GM18498 (cell line): ENCODE results near the gene TMA16.
A peak's percentile ranks its signal among the peaks of the same experiment; 100 is the strongest.
"Not testable (repeated sequence)": the region's sequence is repeated elsewhere in the genome, so short reads cannot be mapped to it uniquely, and the experiment has no call there.

ENCODE experiments used
- ATAC-seq: cut with Tn5 transposase; IDR thresholded peaks from one replicate; pipeline ENCODE4 v1.9.1; 2021; ENCODE audit warnings: mild to moderate bottlenecking, moderate library complexity; ENCODE audit not compliant: unreplicated experiment

TMA16 gene

DNA sequence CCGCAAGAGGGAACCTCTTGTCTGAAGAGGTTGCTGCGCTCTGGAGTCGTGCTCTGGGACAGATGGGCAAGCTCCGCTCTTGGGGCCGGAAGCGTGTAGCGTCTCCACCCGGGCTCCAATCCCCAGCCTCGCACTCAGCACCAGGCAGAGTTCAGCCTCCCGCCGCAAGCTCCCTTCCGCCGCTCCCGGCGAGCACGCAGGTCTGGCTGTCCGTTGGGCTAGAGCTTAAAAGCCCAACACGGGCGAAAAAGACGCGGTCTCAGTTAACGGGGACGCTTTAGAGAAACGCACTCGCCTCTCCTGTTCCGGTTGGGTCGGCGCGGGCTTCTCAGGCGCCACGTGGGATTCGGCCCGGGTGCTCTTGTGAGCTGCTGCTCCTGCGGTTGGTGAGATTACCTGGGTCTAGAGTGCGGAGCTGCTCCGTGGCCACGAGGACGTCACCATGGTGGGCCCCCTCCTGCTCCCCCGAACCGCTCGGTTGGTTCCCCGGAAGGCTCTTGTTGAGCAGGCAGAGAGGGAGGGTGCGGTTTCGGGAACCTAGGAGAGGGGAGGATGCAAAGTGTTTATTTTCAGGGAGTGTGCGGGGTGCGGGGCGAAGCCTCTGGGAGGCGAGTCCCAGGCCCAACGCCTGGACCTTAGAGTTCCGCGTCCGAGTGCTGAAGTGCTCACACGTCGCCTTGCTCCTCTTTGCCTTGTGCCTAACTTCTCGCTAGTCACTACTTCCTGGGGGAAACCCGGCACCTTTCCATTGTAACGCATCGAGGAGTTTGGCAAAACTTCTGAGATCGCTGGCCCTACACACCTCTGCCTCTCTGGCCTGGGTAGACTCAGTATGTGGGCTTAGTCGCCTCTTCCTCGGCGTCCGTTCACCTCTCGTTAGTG lies at the start of gene TMA16:
Gene TMA16 (plus strand): TSS at position 331 of the 882 bp plus-strand sequence. CDS start 112 bp downstream, at position 443.
- ATAC-seq: peak; percentile 90

DNA sequence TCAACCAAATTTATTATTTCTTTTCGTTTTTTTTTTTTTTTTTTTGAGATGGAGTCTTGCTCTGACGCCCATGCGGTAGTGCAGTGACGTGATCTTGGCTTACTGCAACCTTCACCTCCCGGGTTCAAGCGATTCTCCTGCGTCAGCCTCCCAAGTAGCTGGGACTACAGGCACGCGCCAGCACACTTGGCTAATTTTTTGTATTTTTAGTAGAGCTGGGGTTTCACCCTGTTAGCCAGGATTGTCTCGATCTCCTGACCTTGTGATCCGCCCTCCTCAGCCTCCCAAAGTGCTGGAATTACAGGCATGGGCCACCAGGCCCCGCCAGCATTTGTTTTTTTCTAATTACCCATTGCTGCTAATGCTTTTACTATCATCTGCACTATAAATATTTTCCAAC lies 47.5 kb upstream of the TMA16 start:
- ATAC-seq: not testable (repeated sequence)

DNA sequence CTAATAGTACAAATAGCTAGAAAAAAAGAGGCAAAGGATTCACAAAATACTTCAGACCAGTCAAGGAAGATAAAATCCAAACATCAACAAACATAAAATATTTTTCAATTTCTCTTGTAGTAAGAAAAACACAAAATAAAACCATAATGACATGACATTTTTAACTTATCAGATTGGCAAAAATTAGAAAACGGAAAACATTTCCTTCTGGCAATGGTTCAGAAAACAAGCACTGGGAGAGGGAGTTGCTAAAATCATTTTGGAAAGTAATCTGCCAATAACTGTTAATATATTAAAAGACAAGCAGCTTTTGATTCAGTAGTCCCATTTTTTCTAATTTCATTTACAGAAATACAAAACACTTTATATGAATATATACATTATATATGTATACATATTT lies 47.0 kb upstream of the TMA16 start:
- ATAC-seq: no peak

GRCh38 chr4:163448540-163449203 lies 45.8 kb upstream of the TMA16 start:
- ATAC-seq: no peak

DNA sequence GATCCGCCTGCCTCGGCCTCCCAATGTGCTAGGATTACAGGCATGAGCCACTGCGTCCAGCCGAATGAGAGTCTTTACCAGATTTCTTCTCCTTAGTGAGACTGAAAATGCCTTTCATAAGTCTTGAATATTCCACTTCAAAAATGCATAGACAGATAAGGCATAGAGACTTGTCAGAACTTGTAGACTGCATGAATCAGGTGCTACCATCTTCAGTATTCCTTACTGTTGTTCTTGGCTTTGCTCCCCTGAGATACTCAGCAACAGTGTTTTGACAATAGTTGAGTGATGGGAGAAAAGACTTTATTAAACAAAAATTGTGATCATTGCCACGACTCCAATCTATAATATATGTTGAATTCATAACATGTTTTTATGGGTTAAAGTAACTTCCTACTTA lies 31.9 kb upstream of the TMA16 start:
- no peak for ATAC-seq

- no peak for ATAC-seq
Measured at GRCh38 chr4:163467082-163467770, 27.3 kb upstream of the TMA16 start.

DNA sequence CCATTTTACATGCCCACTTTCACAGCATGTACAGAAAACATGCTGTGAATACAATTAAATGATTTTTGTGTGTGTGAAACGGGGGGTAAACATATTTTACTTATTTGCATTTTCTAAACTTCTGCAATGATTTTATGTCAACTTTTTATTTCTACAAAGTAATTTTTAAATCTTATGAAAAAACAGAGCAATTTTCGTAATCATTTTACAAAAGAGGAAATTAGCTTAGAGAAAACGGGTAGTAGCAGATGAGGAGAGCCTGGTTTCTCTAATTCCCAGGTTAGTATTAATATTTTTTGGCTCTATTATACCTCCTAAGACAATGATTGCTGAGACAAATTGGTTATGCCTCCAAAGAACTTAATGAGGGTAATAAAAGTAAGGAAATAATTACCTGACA lies 24.1 kb upstream of the TMA16 start:
- ATAC-seq: no peak

- no peak for ATAC-seq
Measured at GRCh38 chr4:163473130-163473529, 21.4 kb upstream of the TMA16 start.

- ATAC-seq: no peak
Measured at GRCh38 chr4:163473576-163473975, 20.9 kb upstream of the TMA16 start, which contains the start of gene TKTL2. TSS of gene TKTL2 (minus strand) at chr4:163473754. CDS start at chr4:163473734, 20 bp downstream.

DNA sequence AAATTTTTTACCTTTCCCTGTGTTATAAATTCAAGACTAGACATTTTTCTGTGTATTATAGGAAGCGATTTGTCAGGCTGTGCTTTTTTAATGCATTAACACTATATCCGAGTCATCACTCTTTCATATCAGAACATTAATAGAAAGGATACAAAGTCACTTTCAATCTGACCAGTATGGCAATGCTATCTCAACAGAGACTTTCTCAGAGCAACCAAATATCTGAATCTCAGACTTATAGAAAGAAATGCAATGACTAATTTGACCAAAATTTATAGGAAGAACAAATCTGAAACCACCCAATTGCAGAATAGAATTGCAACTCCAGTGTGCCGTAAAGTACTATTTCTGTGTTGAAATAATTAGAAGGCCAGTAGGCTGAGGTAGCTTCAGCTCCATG lies 20.5 kb upstream of the TMA16 start:
- no peak for ATAC-seq

- ATAC-seq: no peak
Measured at GRCh38 chr4:163476761-163477438, 17.6 kb upstream of the TMA16 start.

- ATAC-seq: peak; percentile 74
Measured at GRCh38 chr4:163482190-163482589, 12.3 kb upstream of the TMA16 start.

DNA sequence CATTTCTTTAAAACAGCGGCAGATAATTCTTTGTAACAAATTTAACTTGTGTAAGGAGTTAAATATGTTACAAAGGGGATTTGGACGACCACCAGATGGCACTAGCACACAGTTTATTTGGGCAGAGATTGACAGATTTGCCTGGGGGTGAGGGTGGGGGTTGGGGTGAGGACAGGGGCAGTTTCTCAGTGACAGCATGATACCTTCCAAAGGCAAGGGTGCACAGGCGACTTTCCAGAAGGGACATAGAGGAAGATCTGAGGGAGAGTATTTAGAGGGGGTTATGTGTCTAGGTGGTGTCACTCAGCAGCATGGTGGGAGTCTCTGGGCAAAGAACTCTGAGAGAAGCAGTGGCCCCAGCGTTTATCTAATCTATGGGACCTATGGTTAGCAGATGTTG lies 9.6 kb upstream of the TMA16 start:
- ATAC-seq: peak; percentile 49

DNA sequence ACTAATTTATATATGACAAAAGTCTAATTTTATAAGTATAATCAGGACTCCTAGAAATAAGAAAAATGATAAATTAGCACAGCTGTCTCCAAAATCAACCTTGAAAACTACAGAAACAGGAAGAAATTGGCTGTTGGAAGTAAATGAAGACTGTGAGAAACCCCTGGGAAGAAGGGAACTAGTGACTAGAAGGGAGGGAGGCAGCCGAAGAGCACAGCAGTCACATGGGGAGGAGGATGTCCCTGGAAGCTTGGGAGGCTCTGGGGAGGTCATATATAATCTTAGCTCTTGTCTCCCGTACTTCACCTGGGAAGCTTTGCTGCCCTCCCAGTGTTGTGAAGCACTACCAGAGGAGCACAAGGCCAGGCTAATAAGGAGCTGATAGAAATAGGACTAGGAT lies 8.9 kb upstream of the TMA16 start:
- no peak for ATAC-seq

- no peak for ATAC-seq
Measured at GRCh38 chr4:163486321-163486720, 8.2 kb upstream of the TMA16 start.

DNA sequence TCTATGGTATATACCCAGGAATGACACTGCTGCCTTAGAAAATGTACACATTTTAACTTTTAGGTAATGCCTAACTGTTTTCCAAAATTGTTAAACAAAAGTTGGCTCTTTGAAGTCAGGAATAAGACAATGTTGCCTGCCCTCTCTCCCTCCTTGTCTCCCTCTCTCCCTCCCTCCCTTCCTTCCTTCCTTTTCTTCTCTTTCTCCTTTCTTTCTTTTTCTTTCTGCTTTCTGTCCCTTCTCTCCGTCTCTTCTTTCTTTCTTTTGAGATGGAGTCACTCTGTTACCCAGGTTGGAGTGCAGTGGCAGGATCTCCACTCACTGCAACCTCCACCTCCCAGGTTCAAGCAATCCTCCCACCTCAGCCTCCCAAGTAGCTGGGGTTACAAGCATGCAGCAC lies 4.6 kb upstream of the TMA16 start:
- ATAC-seq: no peak

GRCh38 chr4:163492951-163493504 lies 1.5 kb upstream of the TMA16 start:
- ATAC-seq: no peak

DNA sequence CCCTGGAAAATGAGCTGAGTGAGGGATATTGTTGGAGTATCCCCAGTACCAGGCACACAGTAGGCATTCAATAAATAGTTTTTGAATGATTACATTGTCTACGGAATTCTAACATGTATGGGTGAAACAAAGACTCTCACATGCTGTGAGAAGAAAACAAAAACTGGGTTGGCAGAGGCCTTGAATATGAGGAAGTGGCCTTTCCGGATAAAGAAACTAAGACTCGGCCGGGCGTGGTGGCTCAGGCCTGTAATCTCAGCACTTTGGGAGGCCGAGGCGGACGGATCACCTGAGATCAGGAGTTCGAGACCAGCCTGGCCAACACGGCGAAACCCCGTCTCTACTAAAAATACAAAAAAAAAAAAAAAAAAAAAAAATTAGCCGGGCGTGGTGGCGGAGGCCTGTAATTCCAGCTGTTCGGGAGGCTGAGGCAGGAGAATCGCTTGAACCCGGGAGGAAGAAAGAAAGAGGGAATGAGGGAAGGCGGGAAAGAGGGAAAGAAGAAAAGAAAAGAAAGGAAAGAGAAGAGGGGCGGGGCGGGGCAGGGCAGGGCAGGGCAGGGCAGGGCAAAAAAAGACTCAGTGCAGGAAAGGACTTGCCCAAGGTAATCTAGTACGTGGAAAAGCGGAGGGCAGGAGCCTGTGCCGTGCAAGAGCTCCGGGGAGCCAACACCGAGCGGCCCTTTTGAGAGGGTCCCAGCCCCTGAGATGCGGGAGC lies 689 bp upstream of the TMA16 start:
- peak; percentile 27 for ATAC-seq

GRCh38 chr4:163495900-163496299 lies 1.4 kb downstream of the TMA16 start:
- peak; percentile 26 for ATAC-seq

GRCh38 chr4:163500586-163500985 lies 6.1 kb downstream of the TMA16 start:
- ATAC-seq: no peak
